Sigmoid colon (tissue), 4 donors: ENCODE measurements around the gene IL17REL.
"Not testable (repeated sequence)": the region's sequence is repeated elsewhere in the genome, so short reads cannot be mapped to it uniquely, and the experiment has no call there.

Source experiments
- CTCF ChIP-seq, 4 experiments: fragments of 450-650 bp in 3 of 4; fragments of 200-600 bp in 1 of 4; IDR thresholded peaks; one replicate each; pipeline ENCODE4 v1.5.1; 2016 to 2019; ENCODE audit warnings: antibody characterized with exemption in 4 of 4, mild to moderate bottlenecking in 3 of 4, moderate library complexity in 2 of 4
- EP300 ChIP-seq, 4 donors: sonication (generic); formaldehyde crosslinking; IDR thresholded peaks; one replicate each; pipeline ENCODE4 v1.6.1; 2017; ENCODE audit warnings: antibody characterized with exemption in 4 of 4
- POLR2A ChIP-seq, 2 donors: fragments of 450-650 bp; IDR thresholded peaks; one replicate each; pipeline ENCODE4 v1.6.1; 2016; ENCODE audit warnings: antibody characterized with exemption in 2 of 2, mild to moderate bottlenecking in 2 of 2, moderate library complexity in 2 of 2
- POLR2AphosphoS5 ChIP-seq, 4 donors: sonication (generic); formaldehyde crosslinking; IDR thresholded peaks; one replicate each; pipeline ENCODE4 v1.6.1; 2017; ENCODE audit warnings: antibody characterized with exemption in 4 of 4

GRCh38 chr22:49981799-49982198 is 30.8 kb downstream of the IL17REL start:
- not testable (repeated sequence) for TF ChIP-seq CTCF, POLR2AphosphoS5, POLR2A, EP300 (IDR thresholded peaks at IDR 0.05)
